Activated CD8-positive, alpha-beta memory T cell treated with anti-CD3 and anti-CD28 coated beads, Interleukin-2, amount 10 ng/mL, durations not matched to agents 7 days and 5 days (primary cell): ENCODE measurements around the gene FAAP100. TPM values are rescaled to one million over a fixed set of nuclear protein-coding genes. Genes with fewer than 3 reads are reported as not detected.

Experiments used
- ATAC-seq: fragments of 150-1000 bp; cut with Tn5 transposase; one replicate; pipeline ENCODE4 v1.10.0; 2021; ENCODE audit warnings: moderate library complexity
- CTCF ChIA-PET: fragments of 350-600 bp; sonication (Branson Sonifier 250); formaldehyde crosslinking; loops from one replicate; lab custom pipeline; 2021; ENCODE audit warnings: antibody characterized with exemption; lab: Charles Lee
- DNase-seq: peaks from one replicate; pipeline ENCODE4 v3.0.0-alpha.2; 2020
- H3K27ac Mint-ChIP-seq: one replicate; pipeline ENCODE4 v1.8.0; 2021; ENCODE audit warnings: mild to moderate bottlenecking, mixed read lengths
- H3K27me3 Mint-ChIP-seq: one replicate; pipeline ENCODE4 v1.8.0; 2021; ENCODE audit warnings: mixed read lengths
- H3K36me3 Mint-ChIP-seq: one replicate; pipeline ENCODE4 v1.8.0; 2021; ENCODE audit warnings: mild to moderate bottlenecking, mixed read lengths
- H3K4me1 Mint-ChIP-seq: one replicate; pipeline ENCODE4 v1.8.0; 2021; ENCODE audit warnings: mixed read lengths
- H3K4me3 Mint-ChIP-seq: one replicate; pipeline ENCODE4 v1.8.0; 2021; ENCODE audit warnings: mild to moderate bottlenecking, moderate library complexity, mixed read lengths
- H3K9me3 Mint-ChIP-seq: one replicate; pipeline ENCODE4 v1.8.0; 2022; ENCODE audit warnings: low read depth, mixed read lengths
- total RNA-seq, 2 experiments: library from RNA; stranded (reverse); gene quantifications; one replicate each; pipeline ENCODE4 v1.2.3, GENCODE V29; 2021

The FAAP100 gene
- total RNA-seq, 2 experiments from 2014 or later: 39.8 to 44.5 TPM

- ATAC-seq (no peak), DNase-seq (no peak)
- H3K36me3 Mint-ChIP-seq: peaks cover 1% of the 10 kb centered on the region
- H3K4me1 Mint-ChIP-seq: peaks cover 34% of the 10 kb centered on the region
- H3K4me3 Mint-ChIP-seq: peak overlapping the region; percentile 56
- CTCF ChIA-PET: interaction anchor here (0.9 to 4.4 kb wide), 11 partner anchors 8 to 110 kb away, joined by 3 to 23 read pairs (median 4); partner anchors contain the start of gene FAAP100
- H3K27ac Mint-ChIP-seq: peak overlapping the region; percentile 81
- peaks cover 5% of the 10 kb centered on the region for H3K27me3 Mint-ChIP-seq
- no peaks in the 10 kb centered on the region for H3K9me3 Mint-ChIP-seq
Observed at GRCh38 chr17:81518113-81518784, 33.9 kb downstream of the FAAP100 start.

DNA sequence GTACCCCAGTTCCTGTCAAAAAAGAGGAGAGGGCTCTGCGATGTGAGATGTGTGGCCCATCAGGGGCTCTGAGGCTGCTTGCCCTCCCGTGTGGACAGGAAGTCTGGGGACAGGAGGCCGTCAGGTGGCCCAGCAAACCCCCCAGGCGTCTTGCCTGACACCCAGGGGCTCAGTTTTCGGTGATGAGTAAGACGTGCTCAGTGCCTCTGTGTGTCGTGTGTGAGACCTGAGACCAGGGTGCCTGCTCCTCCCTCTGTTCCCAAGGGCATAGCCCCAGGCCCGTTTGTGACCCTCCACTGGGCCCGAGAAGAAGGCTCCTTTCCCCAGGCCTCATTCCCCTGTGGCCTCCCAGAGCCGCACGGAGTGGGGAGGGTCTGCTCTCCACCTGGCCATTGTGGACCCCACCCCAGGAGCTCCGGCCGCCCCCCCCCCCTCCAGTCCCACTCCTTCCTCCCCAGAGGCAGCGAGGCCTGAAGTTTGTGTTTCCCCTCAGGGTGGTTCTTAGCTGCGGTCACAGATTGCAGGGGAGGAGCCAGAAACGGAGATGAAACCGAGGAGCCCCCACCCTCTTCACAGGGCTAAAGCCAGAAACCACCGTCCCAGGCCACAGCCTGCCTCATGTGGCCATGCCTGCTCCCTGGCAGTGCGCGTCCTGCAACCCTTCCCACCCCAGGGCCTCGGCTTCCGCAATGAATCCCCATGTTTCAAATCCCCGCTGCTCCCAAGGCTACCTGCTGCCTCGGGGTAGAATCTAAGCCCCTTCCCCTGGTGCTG is 34.6 kb downstream of the FAAP100 start:
- CTCF ChIA-PET: interaction anchor here (1.0 to 4.4 kb wide), 6 partner anchors 8 to 83 kb away, joined by 3 to 23 read pairs (median 10); partner anchors contain the start of gene FAAP100
- H3K4me3 Mint-ChIP-seq: peak overlapping the region; percentile 56
- H3K9me3 Mint-ChIP-seq: no peaks in the 10 kb centered on the region
- ATAC-seq (no peak), DNase-seq (peak; percentile 66)
- peak overlapping the region; percentile 81 for H3K27ac Mint-ChIP-seq
- peaks cover 3% of the 10 kb centered on the region for H3K27me3 Mint-ChIP-seq
- H3K4me1 Mint-ChIP-seq: peaks cover 34% of the 10 kb centered on the region
- peaks cover 1% of the 10 kb centered on the region for H3K36me3 Mint-ChIP-seq

GRCh38 chr17:81517009-81517338 is 35.2 kb downstream of the FAAP100 start:
- Mint-ChIP-seq H3K27me3 (no peaks in the 10 kb centered on the region), H3K9me3 (no peaks in the 10 kb centered on the region), H3K4me3 (peak overlapping the region; percentile 94), H3K36me3 (peaks cover 5% of the 10 kb centered on the region), H3K4me1 (peaks cover 34% of the 10 kb centered on the region), H3K27ac (peak overlapping the region; percentile 89)
- CTCF ChIA-PET: interaction anchor here (1.1 to 4.4 kb wide), 3 partner anchors 9 to 84 kb away, joined by 3 to 15 read pairs (median 3); no protein-coding TSS in a partner anchor
- ATAC-seq: no peak
- no peak for DNase-seq

DNA sequence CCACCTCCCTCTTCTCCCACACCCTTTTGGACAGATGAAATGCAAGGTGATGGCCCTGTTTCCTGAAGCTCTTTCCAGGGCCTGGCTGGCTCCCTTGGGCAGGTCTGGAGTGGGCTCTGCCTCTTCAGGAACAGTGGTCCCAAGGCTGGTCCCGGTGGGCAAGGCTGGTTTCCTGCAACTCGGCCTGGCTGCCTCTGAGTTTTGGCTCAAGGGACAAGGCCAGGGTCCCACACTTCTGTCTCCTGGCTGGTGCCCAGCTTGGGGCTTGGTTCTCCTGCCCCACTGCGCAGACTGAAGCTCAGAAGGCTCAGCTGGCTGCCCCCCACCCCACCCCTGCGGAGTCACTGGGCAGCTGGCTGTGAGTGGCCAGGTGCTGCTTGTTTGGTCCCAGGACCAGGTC is 35.7 kb downstream of the FAAP100 start:
- Mint-ChIP-seq H3K9me3 (no peaks in the 10 kb centered on the region), H3K4me1 (peaks cover 34% of the 10 kb centered on the region), H3K36me3 (peaks cover 10% of the 10 kb centered on the region), H3K27ac (peak overlapping the region; percentile 89), H3K27me3 (no peaks in the 10 kb centered on the region), H3K4me3 (peak overlapping the region; percentile 94)
- ATAC-seq (no peak), DNase-seq (no peak)
- CTCF ChIA-PET: interaction anchor here (1.1 to 4.4 kb wide), 4 partner anchors 10 to 84 kb away, joined by 3 to 15 read pairs (median 4); partner anchors contain the start of gene FAAP100

GRCh38 chr17:81515530-81516041 is 36.6 kb downstream of the FAAP100 start:
- H3K27me3 Mint-ChIP-seq: no peaks in the 10 kb centered on the region
- DNase-seq (peak; percentile 51), ATAC-seq (no peak)
- H3K4me3 Mint-ChIP-seq: peak overlapping the region; percentile 94
- H3K9me3 Mint-ChIP-seq: no peaks in the 10 kb centered on the region
- peaks cover 33% of the 10 kb centered on the region for H3K4me1 Mint-ChIP-seq
- peaks cover 19% of the 10 kb centered on the region for H3K36me3 Mint-ChIP-seq
- CTCF ChIA-PET: interaction anchor here (0.6 to 4.4 kb wide), 6 partner anchors 22 to 896 kb away, joined by 3 to 15 read pairs (median 4); partner anchors contain the start of genes ARL16, FAAP100 and HGS
- peak overlapping the region; percentile 89 for H3K27ac Mint-ChIP-seq

DNA sequence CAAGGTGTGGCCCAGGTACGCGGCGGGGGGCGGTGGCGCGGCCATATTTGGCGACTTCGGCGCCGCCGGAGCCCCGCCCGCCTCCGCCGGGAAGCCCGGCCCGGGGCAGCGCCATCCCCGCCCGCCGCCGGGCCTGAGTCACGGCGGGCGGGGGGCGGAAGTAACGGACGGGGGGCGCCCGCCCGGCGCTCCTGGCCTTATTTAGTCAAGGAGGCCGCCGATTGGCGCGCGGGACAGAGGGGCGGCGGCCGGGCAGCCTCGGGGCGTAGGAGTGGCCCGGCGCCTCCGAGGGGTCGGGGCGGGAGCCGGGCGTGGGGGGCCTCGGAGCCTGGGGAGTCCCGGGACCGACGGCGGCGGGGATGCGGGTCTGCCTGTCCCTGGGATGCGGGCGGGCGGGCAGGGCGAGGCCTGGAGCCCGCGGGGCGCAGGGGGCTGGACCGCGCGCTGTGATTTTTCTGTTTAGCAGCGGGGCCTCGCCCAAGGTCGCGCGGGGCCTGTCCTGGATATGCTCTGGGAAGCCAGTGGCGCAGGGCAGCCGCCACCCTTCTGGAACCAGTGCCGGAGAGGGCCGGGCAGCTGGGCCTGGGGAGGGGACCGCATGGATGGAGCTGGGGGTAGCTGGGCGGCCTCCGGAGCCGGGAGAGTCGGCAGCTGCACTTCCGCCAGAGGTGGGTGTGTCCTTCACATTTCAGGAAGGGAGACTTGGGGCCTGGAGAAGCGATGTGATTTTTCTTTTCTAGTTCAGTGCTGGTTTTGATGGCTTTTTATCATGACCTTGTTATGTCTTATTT is 37.2 kb downstream of the FAAP100 start:
- Mint-ChIP-seq H3K4me1 (peaks cover 34% of the 10 kb centered on the region), H3K36me3 (peaks cover 25% of the 10 kb centered on the region), H3K9me3 (no peaks in the 10 kb centered on the region), H3K27ac (peak overlapping the region; percentile 89), H3K27me3 (no peaks in the 10 kb centered on the region), H3K4me3 (peak overlapping the region; percentile 94)
- ATAC-seq (peak; percentile 47), DNase-seq (peak; percentile 79)
- CTCF ChIA-PET: interaction anchor here (0.6 to 4.4 kb wide), 6 partner anchors 22 to 896 kb away, joined by 3 to 15 read pairs (median 4); partner anchors contain the start of genes ARL16, FAAP100 and HGS

DNA sequence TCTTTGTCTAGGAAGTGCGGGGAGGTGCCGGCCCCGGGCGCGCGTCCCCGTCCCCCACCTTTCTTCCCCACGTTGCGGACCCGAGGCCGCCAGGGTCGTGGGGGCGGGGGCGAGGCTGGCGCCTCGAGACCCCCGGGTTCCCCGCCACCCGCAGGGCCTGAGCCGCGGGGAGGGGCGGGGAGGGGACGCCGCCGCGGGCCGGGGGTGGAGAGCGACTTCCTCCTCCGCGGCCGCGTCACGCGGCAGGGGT is 37.7 kb downstream of the FAAP100 start:
- Mint-ChIP-seq H3K4me1 (peaks cover 40% of the 10 kb centered on the region), H3K36me3 (peaks cover 30% of the 10 kb centered on the region), H3K27me3 (no peaks in the 10 kb centered on the region), H3K4me3 (peak overlapping the region; percentile 79), H3K27ac (peak overlapping the region; percentile 92), H3K9me3 (no peaks in the 10 kb centered on the region)
- ATAC-seq (peak; percentile 0), DNase-seq (no peak)
- CTCF ChIA-PET: interaction anchor here (1.0 kb wide), 1 partner anchor 30 kb away, joined by 3 read pairs; no protein-coding TSS in a partner anchor

DNA sequence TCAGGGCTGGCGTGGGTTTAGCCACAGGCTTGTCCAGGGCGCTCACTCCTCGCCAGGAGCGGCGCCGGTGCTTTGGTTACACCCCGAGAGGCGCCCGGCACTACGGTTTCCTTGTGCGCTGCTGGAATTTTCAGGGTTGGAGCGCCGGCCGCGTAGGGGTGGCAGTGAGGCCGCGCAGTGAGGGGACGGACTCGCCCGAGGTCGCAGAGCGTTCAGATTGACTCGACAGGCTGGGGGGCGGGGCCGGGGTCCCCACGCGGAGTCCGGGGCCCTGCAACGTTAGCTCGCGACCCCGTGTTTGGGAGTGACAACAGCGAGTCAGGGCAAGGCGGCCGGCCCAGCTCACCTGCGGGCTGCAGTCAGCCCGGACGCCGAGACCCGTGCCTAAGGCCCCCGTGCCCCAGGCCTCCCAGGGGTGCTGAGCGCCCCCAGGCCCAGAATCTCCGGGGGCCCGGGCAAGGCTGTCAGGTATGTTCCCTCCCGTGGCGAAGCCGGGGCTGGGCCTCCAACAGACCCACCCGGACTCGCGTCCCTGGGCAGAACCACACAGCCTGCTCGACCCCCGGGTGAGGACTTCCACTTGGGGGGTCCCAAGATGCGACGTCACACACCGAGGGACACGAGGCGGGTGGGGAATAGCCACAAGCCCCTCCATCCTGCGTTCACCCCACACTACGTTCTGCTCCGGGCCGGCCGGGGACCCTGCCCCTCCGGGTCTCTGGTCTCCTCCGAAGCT is 38.2 kb downstream of the FAAP100 start:
- DNase-seq (peak; percentile 64), ATAC-seq (peak; percentile 4)
- Mint-ChIP-seq H3K27me3 (no peaks in the 10 kb centered on the region), H3K4me1 (peaks cover 45% of the 10 kb centered on the region), H3K27ac (peak overlapping the region; percentile 92), H3K9me3 (no peaks in the 10 kb centered on the region), H3K4me3 (peak overlapping the region; percentile 79), H3K36me3 (peaks cover 35% of the 10 kb centered on the region)
- CTCF ChIA-PET: interaction anchor here (0.7 to 1.0 kb wide), 2 partner anchors 29 to 87 kb away, joined by 3 read pairs; no protein-coding TSS in a partner anchor

DNA sequence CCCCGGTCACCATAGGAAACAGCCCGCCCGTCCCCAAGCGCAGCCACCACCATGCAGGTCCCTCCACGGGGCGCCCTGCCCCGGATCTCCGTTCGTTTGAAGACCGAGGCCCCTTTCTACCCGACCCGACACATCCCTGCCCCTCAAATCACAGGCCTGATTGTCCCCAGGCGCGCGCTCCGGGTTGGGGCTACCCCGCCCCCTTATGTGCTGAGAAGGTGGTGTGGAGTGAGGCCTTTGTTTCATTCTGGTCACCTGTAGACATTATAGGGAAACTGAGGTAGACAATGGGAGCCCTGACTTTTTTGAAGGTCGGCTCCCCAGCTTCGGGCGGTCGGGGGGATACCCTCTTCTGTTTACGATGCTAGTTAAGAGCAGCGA is 38.8 kb downstream of the FAAP100 start:
- Mint-ChIP-seq H3K9me3 (no peaks in the 10 kb centered on the region), H3K4me3 (peak overlapping the region; percentile 79), H3K36me3 (peaks cover 40% of the 10 kb centered on the region), H3K27me3 (no peaks in the 10 kb centered on the region), H3K27ac (peak overlapping the region; percentile 92), H3K4me1 (peaks cover 43% of the 10 kb centered on the region)
- CTCF ChIA-PET: interaction anchor here (0.7 to 1.0 kb wide), 2 partner anchors 29 to 88 kb away, joined by 3 read pairs; no protein-coding TSS in a partner anchor
- DNase-seq: peak; percentile 87
- peak; percentile 25 for ATAC-seq

- peak within 1 kb of the TSS; percentile 92 for H3K27ac Mint-ChIP-seq
- no peaks in the 10 kb centered on the region for H3K9me3 Mint-ChIP-seq
- H3K4me3 Mint-ChIP-seq: peak within 1 kb of the TSS; percentile 99
- no peaks in the 10 kb centered on the region for H3K27me3 Mint-ChIP-seq
- DNase-seq: peak; percentile 93
- peaks cover 42% of the 10 kb centered on the region for H3K36me3 Mint-ChIP-seq
- H3K4me1 Mint-ChIP-seq: peaks cover 39% of the 10 kb centered on the region
- CTCF ChIA-PET: interaction anchor here (0.7 to 1.6 kb wide), 3 partner anchors 28 to 88 kb away, joined by 3 to 5 read pairs (median 3); partner anchors contain the start of gene FAAP100
- peak; percentile 60 for ATAC-seq
Observed at GRCh38 chr17:81512562-81513371, 39.4 kb downstream of the FAAP100 start, which contains the start of gene ACTG1. TSS of gene ACTG1 (minus strand) at chr17:81512799. CDS start at chr17:81512354, 445 bp downstream.

DNA sequence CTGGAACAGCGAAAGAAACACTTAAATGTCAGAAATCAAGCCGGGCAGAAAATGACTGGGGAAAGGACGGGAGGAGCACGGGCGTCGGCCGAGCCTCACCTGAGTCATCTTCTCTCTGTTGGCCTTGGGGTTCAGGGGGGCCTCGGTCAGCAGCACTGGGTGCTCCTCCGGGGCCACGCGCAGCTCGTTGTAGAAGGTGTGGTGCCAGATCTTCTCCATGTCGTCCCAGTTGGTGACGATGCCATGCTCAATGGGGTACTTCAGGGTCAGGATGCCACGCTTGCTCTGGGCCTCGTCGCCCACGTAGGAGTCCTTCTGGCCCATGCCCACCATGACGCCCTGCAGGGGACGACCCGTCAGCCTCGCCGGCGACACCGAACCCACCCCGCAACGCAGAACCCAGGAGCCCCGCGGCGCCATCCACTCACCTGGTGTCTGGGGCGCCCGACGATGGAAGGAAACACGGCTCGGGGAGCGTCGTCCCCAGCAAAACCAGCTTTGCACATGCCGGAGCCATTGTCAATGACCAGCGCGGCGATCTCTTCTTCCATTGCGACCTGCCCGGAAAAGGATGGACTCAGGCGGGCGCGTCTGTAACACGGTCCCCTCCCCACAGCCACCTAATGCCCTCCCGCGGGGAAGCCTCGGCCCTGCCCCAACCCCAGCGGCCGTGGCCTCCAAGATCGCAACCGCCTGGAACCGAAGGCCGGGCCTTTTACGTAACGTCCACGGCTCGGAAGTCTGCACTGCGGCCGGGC is 40.2 kb downstream of the FAAP100 start:
- Mint-ChIP-seq H3K9me3 (no peaks in the 10 kb centered on the region), H3K4me1 (peaks cover 35% of the 10 kb centered on the region)
- CTCF ChIA-PET: interaction anchor here (1.0 to 1.6 kb wide), 2 partner anchors 27 to 40 kb away, joined by 3 to 5 read pairs; partner anchors contain the start of gene FAAP100

More for the DNA sequence above, 40.2 kb downstream of the FAAP100 start:
- H3K36me3 Mint-ChIP-seq: peaks cover 44% of the 10 kb centered on the region
- DNase-seq (peak; percentile 68), ATAC-seq (no peak)
- H3K4me3 Mint-ChIP-seq: peak overlapping the region; percentile 99
- H3K27ac Mint-ChIP-seq: peak overlapping the region; percentile 89
- no peaks in the 10 kb centered on the region for H3K27me3 Mint-ChIP-seq
